ENCODE results near the gene UBAP1. TPM values are rescaled to one million over a fixed set of nuclear protein-coding genes. Genes with fewer than 3 reads are reported as not detected.
"Not testable (repeated sequence)": the region's sequence is repeated elsewhere in the genome, so short reads cannot be mapped to it uniquely, and the experiment has no call there.

The UBAP1 gene
- total and polyA plus RNA-seq, 2 experiments from 2014 or later: 17.4 to 20.7 TPM

DNA sequence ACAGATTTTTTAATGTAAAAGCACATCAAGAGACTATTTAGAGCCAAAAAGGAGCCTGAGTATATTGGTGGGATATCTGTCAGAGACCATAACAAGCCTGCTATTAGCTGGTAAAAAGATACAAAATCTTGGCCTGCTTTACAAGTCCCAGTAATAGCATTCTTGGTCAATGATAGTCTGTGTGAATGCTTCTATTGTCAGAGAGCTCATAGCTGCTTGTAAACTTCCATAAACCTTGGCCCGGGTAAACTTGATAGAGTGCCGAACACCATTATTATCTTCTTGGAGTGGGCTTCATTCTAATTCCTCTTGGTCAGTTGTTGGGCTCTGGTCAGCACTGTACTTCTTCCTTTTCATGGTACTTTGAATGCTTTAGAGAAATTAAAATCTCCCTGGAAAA is 64.0 kb downstream of the UBAP1 start:
- no peaks in the 10 kb centered on the region for H3K27me3 ChIP-seq (ENCODE audit: insufficient read depth)
- no peaks in the 10 kb centered on the region for H3K9me2 ChIP-seq (ENCODE audit: insufficient read depth)
- ATAC-seq (no peak), DNase-seq (ENCODE audit: low spot score) (no peak)
- Mint-ChIP-seq H3K36me3 (ENCODE audit: low read depth) (peaks cover 34% of the 10 kb centered on the region), H3K9me3 (no peaks in the 10 kb centered on the region), H3K27me3 (ENCODE audit: insufficient read depth, low read depth, poor library complexity) (peaks cover 3% of the 10 kb centered on the region), H3K27ac (no peak overlapping the region), H3K4me1 (peaks cover 11% of the 10 kb centered on the region), H3K4me3 (no peak overlapping the region)
- peaks cover 16% of the 10 kb centered on the region for H4K20me1 ChIP-seq (replicated peaks; ENCODE audit: insufficient read depth)
- no peak overlapping the region for H2AFZ ChIP-seq
- peaks cover 13% of the 10 kb centered on the region; the same call in 1 of the 2 replicates for H3K36me3 ChIP-seq (ENCODE audit: insufficient read depth)
- no peak overlapping the region for H3K4me3 ChIP-seq
- H3F3A ChIP-seq (replicated peaks; ENCODE audit: low read depth): no peaks in the 10 kb centered on the region
- H3K27ac ChIP-seq (ENCODE audit: low read depth): no peak overlapping the region
- TF ChIP-seq POLR2AphosphoS5 (IDR thresholded peaks at IDR 0.05; ENCODE audit: low read depth): no peak
- TF ChIP-seq JUNB (IDR thresholded peaks at IDR 0.05; ENCODE audit: unreplicated experiment): no peak
- TF ChIP-seq EZH2 (IDR thresholded peaks at IDR 0.05; ENCODE audit: low read depth, unreplicated experiment): no peak
- no peak for TF ChIP-seq ZNF331 (CRISPR knock-in tag; IDR thresholded peaks at IDR 0.05; ENCODE audit: low read depth)
- TF ChIP-seq, protein P1, sequence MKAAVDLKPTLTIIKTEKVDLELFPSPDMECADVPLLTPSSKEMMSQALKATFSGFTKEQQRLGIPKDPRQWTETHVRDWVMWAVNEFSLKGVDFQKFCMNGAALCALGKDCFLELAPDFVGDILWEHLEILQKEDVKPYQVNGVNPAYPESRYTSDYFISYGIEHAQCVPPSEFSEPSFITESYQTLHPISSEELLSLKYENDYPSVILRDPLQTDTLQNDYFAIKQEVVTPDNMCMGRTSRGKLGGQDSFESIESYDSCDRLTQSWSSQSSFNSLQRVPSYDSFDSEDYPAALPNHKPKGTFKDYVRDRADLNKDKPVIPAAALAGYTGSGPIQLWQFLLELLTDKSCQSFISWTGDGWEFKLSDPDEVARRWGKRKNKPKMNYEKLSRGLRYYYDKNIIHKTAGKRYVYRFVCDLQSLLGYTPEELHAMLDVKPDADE (IDR thresholded peaks at IDR 0.05): no peak
- no peak for TF ChIP-seq NANOG (IDR thresholded peaks at IDR 0.05; ENCODE audit: borderline replicate concordance)
- H3K4me2 ChIP-seq: no peak overlapping the region
- peaks cover 15% of the 10 kb centered on the region; the same call in 1 of the 2 replicates for H3K79me2 ChIP-seq (replicated peaks; ENCODE audit: insufficient read depth)
- peaks cover 10% of the 10 kb centered on the region; the same call in 1 of the 2 replicates for H3K4me1 ChIP-seq (ENCODE audit: insufficient read depth)

DNA sequence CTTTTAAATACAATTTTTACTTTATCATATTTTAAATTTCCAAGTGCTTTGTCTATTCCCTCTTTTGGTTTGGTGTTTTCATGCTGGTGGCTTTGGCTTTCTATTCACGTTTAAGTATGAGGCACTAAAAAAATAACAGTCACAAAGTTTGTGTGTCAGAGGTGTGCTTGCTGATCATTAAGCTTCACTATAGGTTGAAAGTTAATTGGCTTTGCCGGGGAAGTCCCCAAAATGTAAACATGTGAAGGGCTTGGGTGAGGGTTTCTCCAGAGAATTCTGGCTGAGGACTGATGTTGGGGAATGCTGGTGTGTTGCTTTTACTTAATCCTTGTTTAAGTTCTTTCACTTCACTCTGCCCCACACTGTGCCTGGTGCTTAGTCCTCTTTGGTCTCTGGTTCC is 66.4 kb downstream of the UBAP1 start:
- not testable (repeated sequence) for H3K27ac Mint-ChIP-seq; H3K4me1 Mint-ChIP-seq; H3K4me2 ChIP-seq; H3F3A ChIP-seq (replicated peaks; ENCODE audit: low read depth); H3K27ac ChIP-seq (ENCODE audit: low read depth); H3K4me1 ChIP-seq (ENCODE audit: insufficient read depth); H3K9me3 Mint-ChIP-seq; H3K4me3 Mint-ChIP-seq; H3K9me2 ChIP-seq (ENCODE audit: insufficient read depth); DNase-seq (ENCODE audit: low spot score); ATAC-seq; H2AFZ ChIP-seq; H3K4me3 ChIP-seq; H3K27me3 ChIP-seq (ENCODE audit: insufficient read depth); H3K27me3 Mint-ChIP-seq (ENCODE audit: insufficient read depth, low read depth, poor library complexity)
- Histone ChIP-seq H4K20me1 (replicated peaks; ENCODE audit: insufficient read depth) (peaks cover 13% of the 10 kb centered on the region), H3K36me3 (ENCODE audit: insufficient read depth) (peaks cover 13% of the 10 kb centered on the region; the same call in 1 of the 2 replicates), H3K79me2 (replicated peaks; ENCODE audit: insufficient read depth) (peaks cover 17% of the 10 kb centered on the region; the same call in 1 of the 2 replicates)
- peaks cover 40% of the 10 kb centered on the region for H3K36me3 Mint-ChIP-seq (ENCODE audit: low read depth)

DNA sequence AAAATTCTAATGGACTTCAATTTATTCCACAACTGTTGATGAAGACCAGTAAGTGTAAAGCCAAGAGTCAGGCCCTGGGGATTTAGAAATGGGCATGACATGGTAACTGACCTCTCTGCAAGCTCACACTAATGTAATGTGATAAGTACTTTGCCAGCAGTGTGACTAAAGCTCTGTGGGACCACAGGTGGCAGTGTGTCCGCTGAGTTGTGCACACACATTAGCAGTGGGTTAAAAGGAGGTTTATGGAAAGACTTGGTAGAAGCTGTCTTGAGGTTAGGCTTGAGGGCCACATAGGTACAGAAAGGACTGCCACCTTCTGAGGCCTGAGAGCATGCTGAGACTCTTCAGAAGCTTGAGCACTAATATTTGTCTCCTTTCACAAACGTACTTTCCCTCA is 67.6 kb downstream of the UBAP1 start:
- Mint-ChIP-seq H3K27ac (no peak overlapping the region), H3K4me3 (no peak overlapping the region), H3K27me3 (ENCODE audit: insufficient read depth, low read depth, poor library complexity) (peaks cover 3% of the 10 kb centered on the region), H3K4me1 (no peaks in the 10 kb centered on the region), H3K9me3 (no peaks in the 10 kb centered on the region), H3K36me3 (ENCODE audit: low read depth) (peaks cover 44% of the 10 kb centered on the region)
- no peaks in the 10 kb centered on the region for H3K27me3 ChIP-seq (ENCODE audit: insufficient read depth)
- H3K9me2 ChIP-seq (ENCODE audit: insufficient read depth): no peaks in the 10 kb centered on the region
- no peak overlapping the region for H2AFZ ChIP-seq
- DNase-seq (ENCODE audit: low spot score) (no peak), ATAC-seq (no peak)
- no peak for TF ChIP-seq EZH2phosphoT487 (IDR thresholded peaks at IDR 0.05; ENCODE audit: unreplicated experiment)
- no peak for TF ChIP-seq ZNF331 (CRISPR knock-in tag; IDR thresholded peaks at IDR 0.05; ENCODE audit: low read depth)
- TF ChIP-seq, protein P1 (IDR thresholded peaks at IDR 0.05): no peak
- no peak for TF ChIP-seq ZNF114 (CRISPR knock-in tag; IDR thresholded peaks at IDR 0.05)
- no peaks in the 10 kb centered on the region for H3K4me1 ChIP-seq (ENCODE audit: insufficient read depth)
- H3K4me3 ChIP-seq: no peak overlapping the region
- no peak overlapping the region for H3K4me2 ChIP-seq
- peaks cover 13% of the 10 kb centered on the region for H4K20me1 ChIP-seq (replicated peaks; ENCODE audit: insufficient read depth)
- H3F3A ChIP-seq (replicated peaks; ENCODE audit: low read depth): no peaks in the 10 kb centered on the region
- H3K79me2 ChIP-seq (replicated peaks; ENCODE audit: insufficient read depth): peaks cover 17% of the 10 kb centered on the region; the same call in 1 of the 2 replicates
- no peak overlapping the region for H3K27ac ChIP-seq (ENCODE audit: low read depth)
- H3K36me3 ChIP-seq (ENCODE audit: insufficient read depth): peaks cover 10% of the 10 kb centered on the region

DNA sequence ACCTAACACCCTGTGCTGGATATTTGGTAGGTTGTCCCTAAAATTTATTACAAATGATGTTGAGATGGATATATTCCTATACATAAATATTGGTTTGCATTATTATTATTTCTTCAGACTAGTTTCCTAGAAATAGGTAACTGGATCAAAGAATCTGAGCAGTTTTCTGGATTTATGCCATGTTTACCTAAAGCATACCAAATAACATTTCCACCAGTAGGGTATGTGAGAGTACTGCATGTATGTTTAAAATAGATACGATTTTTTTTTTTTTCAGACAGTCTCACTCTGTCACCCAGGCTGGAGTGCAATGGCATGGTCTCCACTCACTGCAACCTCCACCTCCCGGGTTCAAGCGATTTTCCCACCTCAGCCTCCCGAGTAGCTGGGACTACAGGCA is 68.9 kb downstream of the UBAP1 start:
- peaks cover 39% of the 10 kb centered on the region for H3K36me3 Mint-ChIP-seq (ENCODE audit: low read depth)
- not testable (repeated sequence) for H3K27ac Mint-ChIP-seq; H4K20me1 ChIP-seq (replicated peaks; ENCODE audit: insufficient read depth); H3K27me3 ChIP-seq (ENCODE audit: insufficient read depth); H3F3A ChIP-seq (replicated peaks; ENCODE audit: low read depth); H3K27ac ChIP-seq (ENCODE audit: low read depth); H3K4me3 Mint-ChIP-seq; H3K9me3 Mint-ChIP-seq; H2AFZ ChIP-seq; H3K4me2 ChIP-seq; H3K4me1 Mint-ChIP-seq; ATAC-seq; H3K4me3 ChIP-seq; H3K27me3 Mint-ChIP-seq (ENCODE audit: insufficient read depth, low read depth, poor library complexity); H3K36me3 ChIP-seq (ENCODE audit: insufficient read depth); H3K9me2 ChIP-seq (ENCODE audit: insufficient read depth); DNase-seq (ENCODE audit: low spot score); H3K4me1 ChIP-seq (ENCODE audit: insufficient read depth)
- peaks cover 17% of the 10 kb centered on the region; the same call in 1 of the 2 replicates for H3K79me2 ChIP-seq (replicated peaks; ENCODE audit: insufficient read depth)
